NCI-H748 (cell line): ENCODE data around the gene L3MBTL2.
"Not testable (repeated sequence)": the region's sequence is repeated elsewhere in the genome, so short reads cannot be mapped to it uniquely, and the experiment has no call there.

Experiments used
- DNase-seq: peaks from one replicate; lab custom pipeline; 2025; ENCODE audit not compliant: unreplicated experiment; lab: John Stamatoyannopoulos, UW

Gene L3MBTL2

GRCh38 chr22:41204992-41205900 is at the start of gene L3MBTL2:
Gene L3MBTL2 (plus strand): TSS chr22:41205312. CDS start chr22:41205363, 51 bp downstream.
- peak; percentile 99 for DNase-seq

GRCh38 chr22:41157083-41157482 is 48.0 kb upstream of the L3MBTL2 start:
- no peak for DNase-seq

- DNase-seq: no peak
Observed at GRCh38 chr22:41169157-41169556, 36.0 kb upstream of the L3MBTL2 start.

GRCh38 chr22:41171996-41172395 is 33.1 kb upstream of the L3MBTL2 start:
- no peak for DNase-seq

- no peak for DNase-seq
Observed at GRCh38 chr22:41175546-41175945, 29.6 kb upstream of the L3MBTL2 start.

GRCh38 chr22:41177040-41177621 is 28.0 kb upstream of the L3MBTL2 start:
- no peak for DNase-seq

GRCh38 chr22:41177622-41178424 is 27.3 kb upstream of the L3MBTL2 start:
- no peak for DNase-seq

- no peak for DNase-seq
Observed at GRCh38 chr22:41178425-41178975, 26.6 kb upstream of the L3MBTL2 start.

- DNase-seq: not testable (repeated sequence)
Observed at GRCh38 chr22:41180362-41180761, 24.8 kb upstream of the L3MBTL2 start.

- no peak for DNase-seq
Observed at GRCh38 chr22:41180926-41181325, 24.2 kb upstream of the L3MBTL2 start.

- DNase-seq: no peak
Observed at GRCh38 chr22:41181349-41182241, 23.5 kb upstream of the L3MBTL2 start.

GRCh38 chr22:41184679-41185078 is 20.4 kb upstream of the L3MBTL2 start:
- no peak for DNase-seq

GRCh38 chr22:41191467-41191866 is 13.6 kb upstream of the L3MBTL2 start:
- no peak for DNase-seq

- no peak for DNase-seq
Observed at GRCh38 chr22:41193829-41194228, 11.3 kb upstream of the L3MBTL2 start.

- DNase-seq: peak; percentile 87
Observed at GRCh38 chr22:41197038-41197972, 7.8 kb upstream of the L3MBTL2 start.

- DNase-seq: peak; percentile 53
Observed at GRCh38 chr22:41198027-41198580, 7.0 kb upstream of the L3MBTL2 start.

- peak; percentile 13 for DNase-seq
Observed at GRCh38 chr22:41201141-41201540, 4.0 kb upstream of the L3MBTL2 start.

GRCh38 chr22:41203118-41203517 is 2.0 kb upstream of the L3MBTL2 start:
- DNase-seq: no peak

- DNase-seq: no peak
Observed at GRCh38 chr22:41204066-41204465, 1.0 kb upstream of the L3MBTL2 start.
